ENCODE data around the gene CDH9.

DNA sequence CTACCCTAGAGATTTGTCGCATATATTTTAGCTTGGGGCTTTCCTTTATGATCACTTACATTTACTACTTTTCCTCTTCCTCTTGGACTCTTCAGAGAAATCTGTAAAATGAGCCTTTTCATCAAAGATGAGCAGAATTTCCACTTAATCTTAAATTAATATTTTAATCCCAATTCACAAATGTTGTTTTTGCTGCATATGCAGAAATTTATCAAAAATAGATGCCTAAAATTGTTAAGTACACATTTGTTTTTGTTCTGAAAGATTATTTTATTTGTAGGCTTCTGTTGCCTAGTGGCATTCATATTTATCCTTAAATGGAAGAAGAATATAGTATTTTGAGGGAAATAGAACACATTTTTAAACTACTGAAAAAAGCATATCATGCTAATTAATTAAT, 168.6 kb downstream of the CDH9 start:
- TF ChIP-seq, protein P1, sequence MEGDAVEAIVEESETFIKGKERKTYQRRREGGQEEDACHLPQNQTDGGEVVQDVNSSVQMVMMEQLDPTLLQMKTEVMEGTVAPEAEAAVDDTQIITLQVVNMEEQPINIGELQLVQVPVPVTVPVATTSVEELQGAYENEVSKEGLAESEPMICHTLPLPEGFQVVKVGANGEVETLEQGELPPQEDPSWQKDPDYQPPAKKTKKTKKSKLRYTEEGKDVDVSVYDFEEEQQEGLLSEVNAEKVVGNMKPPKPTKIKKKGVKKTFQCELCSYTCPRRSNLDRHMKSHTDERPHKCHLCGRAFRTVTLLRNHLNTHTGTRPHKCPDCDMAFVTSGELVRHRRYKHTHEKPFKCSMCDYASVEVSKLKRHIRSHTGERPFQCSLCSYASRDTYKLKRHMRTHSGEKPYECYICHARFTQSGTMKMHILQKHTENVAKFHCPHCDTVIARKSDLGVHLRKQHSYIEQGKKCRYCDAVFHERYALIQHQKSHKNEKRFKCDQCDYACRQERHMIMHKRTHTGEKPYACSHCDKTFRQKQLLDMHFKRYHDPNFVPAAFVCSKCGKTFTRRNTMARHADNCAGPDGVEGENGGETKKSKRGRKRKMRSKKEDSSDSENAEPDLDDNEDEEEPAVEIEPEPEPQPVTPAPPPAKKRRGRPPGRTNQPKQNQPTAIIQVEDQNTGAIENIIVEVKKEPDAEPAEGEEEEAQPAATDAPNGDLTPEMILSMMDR (IDR thresholded peaks at IDR 0.05), result no peak
- no peak for TF ChIP-seq EZH2 (IDR thresholded peaks at IDR 0.05; ENCODE audit: borderline replicate concordance, insufficient read depth, low read depth, low read length, poor library complexity, severe bottlenecking)
